ENCODE data around the gene AXDND1.
"Not testable (repeated sequence)": the region's sequence is repeated elsewhere in the genome, so short reads cannot be mapped to it uniquely, and the experiment has no call there.

Gene AXDND1

GRCh38 chr1:179366093-179366800, 476 bp downstream of the AXDND1 start:
- no peak for DNase-seq (ENCODE audit: low read depth)

- DNase-seq (ENCODE audit: low read depth) = peak; percentile 46
Measured at GRCh38 chr1:179369751-179370341, 4.1 kb downstream of the AXDND1 start.

DNA sequence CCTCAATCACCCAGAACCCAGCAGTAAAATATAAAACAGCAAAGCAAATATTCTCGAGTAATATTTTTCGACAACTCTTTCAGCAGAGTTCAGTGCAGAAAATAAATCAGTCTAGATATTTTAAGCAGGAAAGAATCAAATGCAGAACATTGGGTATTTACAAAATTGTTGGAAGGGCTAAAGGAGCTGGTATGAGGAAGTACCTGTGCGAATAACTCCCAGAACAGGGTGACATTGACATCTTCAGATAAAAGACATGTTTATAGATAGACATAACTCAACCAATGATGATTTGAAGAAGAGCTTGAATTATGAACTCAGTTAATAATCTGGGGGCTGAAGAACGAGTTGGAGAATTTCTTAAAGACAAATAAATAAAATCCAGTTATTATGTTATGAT, 6.4 kb downstream of the AXDND1 start:
- no peak for DNase-seq (ENCODE audit: low read depth)

GRCh38 chr1:179376223-179376622, 10.5 kb downstream of the AXDND1 start:
- no peak for DNase-seq (ENCODE audit: low read depth)

DNA sequence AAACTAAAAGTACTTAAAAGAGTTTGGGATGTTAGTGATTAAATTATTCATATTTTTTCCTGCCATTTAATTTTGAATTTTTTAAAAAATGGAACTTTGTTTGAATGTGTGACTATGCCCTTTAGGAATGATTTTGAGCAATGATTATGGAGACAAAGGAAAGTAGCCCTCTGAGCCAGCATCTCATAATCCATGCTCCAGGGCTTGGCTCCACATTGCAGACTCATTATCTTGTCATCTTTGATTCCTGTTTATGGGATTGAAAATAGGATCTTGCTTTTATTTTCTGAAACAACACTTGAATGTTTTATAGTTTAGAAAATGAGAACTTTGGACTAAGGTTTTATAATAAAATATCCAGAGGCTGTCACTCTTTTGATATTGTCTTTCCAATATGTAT, 14.5 kb downstream of the AXDND1 start:
- DNase-seq (ENCODE audit: low read depth) = no peak

DNA sequence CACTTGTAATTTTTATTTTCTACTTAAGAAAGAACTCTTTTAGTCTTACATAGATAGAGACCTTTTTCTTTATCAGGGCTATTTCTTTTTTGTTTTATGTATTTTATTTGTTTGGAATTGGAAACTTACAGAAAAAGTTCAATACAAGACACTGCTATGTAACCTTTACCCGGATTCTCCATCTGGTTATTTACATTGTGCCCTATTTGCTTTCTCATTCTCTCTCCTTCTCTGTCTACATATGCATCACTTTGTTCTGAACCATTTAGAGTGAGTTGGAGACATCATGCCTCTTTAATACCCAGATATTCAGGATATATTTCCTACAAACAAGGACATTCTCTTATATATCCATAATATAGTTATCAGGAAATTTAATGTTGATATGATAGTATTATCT, 18.3 kb downstream of the AXDND1 start:
- DNase-seq (ENCODE audit: low read depth) = no peak

DNA sequence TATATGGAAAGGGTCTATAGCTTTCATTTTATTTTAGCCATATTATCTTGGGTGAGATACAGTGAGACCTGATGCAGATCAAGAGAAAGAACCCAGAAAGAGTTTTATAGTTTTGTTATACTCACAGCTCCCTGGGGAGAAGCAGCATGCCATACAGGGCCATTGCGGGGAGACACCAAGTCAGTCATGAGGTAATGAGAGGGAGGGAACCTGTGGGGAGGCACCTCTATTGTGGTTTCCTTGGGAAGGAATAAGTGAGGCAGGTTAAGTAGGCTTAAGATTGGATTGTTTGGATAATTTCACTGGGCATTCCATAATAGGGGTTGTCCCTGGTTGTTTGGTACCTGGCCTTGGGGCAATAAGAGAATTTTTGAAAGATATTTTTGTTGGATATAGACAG, 19.7 kb downstream of the AXDND1 start:
- no peak for DNase-seq (ENCODE audit: low read depth)

- no peak for DNase-seq (ENCODE audit: low read depth)
Measured at GRCh38 chr1:179393721-179394120, 27.9 kb downstream of the AXDND1 start.

- DNase-seq (ENCODE audit: low read depth) = not testable (repeated sequence)
Measured at GRCh38 chr1:179399399-179399798, 33.6 kb downstream of the AXDND1 start.

- DNase-seq (ENCODE audit: low read depth) = not testable (repeated sequence)
Measured at GRCh38 chr1:179417760-179418159, 52.0 kb downstream of the AXDND1 start.

DNA sequence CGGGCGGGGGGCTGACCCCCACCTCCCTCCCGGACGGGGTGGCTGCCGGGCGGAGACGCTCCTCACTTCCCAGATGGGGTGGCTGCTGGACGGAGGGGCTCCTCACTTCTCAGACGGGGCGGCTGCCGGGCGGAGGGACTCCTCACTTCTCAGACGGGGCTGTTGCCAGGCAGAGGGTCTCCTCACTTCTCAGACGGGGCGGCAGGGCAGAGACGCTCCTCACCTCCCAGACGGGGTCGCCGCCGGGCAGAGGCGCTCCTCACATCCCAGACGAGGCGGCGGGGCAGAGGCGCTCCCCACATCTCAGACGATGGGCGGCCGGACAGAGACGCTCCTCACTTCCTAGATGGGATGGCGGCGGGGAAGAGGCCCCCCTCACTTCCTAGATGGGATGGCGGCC, 52.9 kb downstream of the AXDND1 start:
- not testable (repeated sequence) for DNase-seq (ENCODE audit: low read depth)

DNA sequence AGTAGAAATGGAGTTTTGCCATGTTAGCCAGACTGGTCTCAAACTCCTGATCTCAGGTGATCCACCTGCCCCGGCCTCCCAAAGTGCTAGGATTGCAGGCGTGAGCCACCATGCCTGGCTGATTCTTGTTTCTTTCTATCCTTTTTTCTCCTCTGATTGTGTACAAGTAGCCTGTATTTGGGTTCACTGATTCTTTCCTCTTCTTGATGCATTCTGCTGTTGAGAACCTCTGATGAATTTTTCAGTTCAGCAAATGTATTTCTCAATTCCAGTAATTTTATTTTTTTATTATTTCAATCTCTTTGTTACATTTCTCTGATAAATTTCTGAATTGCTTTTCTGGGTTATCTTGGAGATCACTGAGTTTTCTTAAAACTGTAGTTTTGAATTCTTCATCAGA, 58.8 kb downstream of the AXDND1 start:
- no peak for DNase-seq (ENCODE audit: low read depth)

DNA sequence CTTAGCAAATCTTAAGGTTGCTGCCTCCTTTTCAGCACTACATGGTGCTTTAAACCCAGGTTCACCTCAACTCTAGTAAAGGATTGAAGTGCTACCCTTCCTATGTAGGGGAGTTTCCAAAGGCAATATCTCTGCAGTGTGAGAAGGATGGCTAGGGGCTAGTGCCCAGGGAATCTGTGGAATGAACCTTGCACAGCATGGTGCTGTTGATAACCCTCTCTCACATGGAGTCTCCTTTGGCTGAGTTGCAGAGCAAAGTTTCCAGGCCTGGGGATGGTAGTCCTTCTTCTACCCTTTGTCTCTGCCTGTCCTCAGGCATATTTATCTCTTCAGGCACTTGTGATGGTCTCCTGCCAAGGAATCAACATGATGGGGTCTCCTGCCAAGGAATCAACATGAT, 59.4 kb downstream of the AXDND1 start:
- DNase-seq (ENCODE audit: low read depth) = no peak

- DNase-seq (ENCODE audit: low read depth) = no peak
Measured at GRCh38 chr1:179437171-179437570, 71.4 kb downstream of the AXDND1 start.

DNA sequence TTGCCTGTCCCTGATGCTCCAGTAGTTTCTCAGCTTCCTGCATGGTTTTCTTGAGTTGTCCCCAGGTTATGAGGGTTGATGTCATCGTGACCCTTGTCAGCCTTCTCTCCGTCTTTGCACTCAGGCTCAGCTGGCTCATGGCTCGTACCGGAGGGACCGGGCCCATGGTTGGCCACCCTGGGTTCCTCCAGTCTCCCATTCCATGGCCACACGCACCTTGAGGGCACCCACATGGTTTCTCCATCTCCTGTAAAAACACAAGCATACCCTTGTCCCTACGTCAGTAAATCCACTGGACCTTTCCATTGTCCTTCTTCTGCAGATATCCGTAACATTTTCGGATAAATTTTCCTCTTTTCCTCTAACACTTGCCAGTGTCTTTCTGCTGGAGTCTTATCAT, 73.9 kb downstream of the AXDND1 start:
- DNase-seq (ENCODE audit: low read depth) = not testable (repeated sequence)

DNA sequence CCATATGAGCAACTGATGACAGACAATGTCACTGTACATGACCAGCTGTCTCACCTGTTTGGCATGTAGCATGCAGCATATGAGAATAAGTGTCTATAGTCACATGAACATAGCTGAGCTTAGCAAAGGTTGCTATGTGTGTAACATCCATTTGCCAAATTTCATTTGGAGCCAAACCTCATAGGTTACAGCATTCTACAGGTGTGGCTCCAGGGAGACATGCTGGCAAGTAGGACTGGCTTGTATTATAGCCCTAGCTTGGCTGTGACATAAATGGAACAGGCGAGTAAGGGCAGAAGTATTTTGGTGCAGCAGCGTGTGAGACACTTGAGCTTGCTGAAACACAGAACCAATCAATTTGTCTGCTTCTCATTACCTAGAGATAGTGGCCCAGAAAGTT, 74.5 kb downstream of the AXDND1 start:
- DNase-seq (ENCODE audit: low read depth) = not testable (repeated sequence)

GRCh38 chr1:179440971-179441370, 75.2 kb downstream of the AXDND1 start:
- DNase-seq (ENCODE audit: low read depth) = no peak

- no peak for DNase-seq (ENCODE audit: low read depth)
Measured at GRCh38 chr1:179441501-179441900, 75.7 kb downstream of the AXDND1 start.

- not testable (repeated sequence) for DNase-seq (ENCODE audit: low read depth)
Measured at GRCh38 chr1:179442846-179443245, 77.1 kb downstream of the AXDND1 start.

DNA sequence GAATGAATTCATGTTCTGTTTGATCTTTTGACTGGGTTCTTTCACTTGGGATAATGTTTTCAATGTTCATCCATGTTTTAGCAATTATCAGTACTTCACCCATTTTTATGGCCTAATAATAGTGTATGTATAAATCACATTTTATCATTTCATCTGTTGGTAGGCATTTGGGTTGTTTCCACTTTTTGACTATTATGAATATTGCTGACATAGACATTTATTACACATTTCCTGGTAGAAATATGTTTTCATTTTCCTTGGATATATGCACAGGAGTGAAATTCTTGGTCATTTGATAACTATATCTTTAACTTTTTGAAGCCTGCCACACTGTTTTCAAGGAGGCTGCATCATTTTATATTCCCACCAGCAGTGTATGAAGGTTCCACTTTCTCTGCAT, 79.8 kb downstream of the AXDND1 start:
- DNase-seq (ENCODE audit: low read depth) = no peak

DNA sequence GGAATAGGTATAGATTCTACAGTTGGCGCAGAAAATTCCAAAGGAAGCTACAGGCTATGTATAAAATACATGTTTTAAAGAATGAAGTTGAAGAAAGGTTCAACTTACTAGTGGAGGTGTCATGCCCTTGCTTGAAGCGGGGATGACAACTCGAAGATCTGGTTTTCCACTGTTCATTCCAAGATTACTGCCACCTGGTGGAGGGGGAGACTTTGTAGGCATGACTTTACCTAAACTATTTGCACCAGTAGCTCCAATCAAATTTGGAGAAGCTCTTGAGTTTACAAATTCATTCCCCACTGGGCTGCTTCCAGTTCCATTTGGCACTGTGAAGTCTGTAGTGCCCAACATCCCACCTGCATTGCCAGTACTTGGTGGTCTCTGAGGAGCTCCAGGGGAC, 81.7 kb downstream of the AXDND1 start:
- DNase-seq (ENCODE audit: low read depth) = no peak

DNA sequence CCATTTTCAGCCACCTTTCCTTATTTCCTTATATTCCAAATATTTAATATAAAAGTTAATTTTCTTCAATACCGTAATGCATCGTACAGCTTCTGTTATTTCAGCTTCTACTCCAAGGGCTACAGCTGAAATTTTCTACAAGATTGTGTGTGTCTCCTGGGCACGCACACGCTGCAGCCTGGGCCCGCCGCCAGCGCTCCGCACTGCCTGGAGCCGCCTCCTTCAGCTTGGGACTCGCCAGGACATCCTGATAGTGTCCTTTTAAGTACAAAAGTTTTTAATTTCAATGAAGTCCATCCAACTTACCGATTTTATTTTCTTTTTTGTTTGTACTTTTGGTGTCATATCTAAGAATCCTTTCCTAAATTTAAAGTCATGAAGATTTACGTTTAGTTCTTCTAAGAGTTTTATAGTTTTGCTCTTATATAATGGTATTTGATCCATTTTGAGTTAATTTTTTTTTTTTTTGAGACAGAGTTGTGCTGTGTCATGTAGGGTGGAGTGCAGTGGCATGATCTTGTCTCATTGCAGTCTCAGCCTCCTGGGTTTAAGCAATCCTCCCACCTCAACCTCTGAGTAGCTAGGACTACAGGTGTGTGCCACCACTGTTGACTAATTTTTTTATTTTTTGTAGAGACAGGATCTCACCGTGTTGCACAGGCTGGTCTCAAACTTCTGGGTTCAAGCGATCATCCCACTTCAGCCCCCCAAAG, 82.8 kb downstream of the AXDND1 start:
- DNase-seq (ENCODE audit: low read depth) = no peak

DNA sequence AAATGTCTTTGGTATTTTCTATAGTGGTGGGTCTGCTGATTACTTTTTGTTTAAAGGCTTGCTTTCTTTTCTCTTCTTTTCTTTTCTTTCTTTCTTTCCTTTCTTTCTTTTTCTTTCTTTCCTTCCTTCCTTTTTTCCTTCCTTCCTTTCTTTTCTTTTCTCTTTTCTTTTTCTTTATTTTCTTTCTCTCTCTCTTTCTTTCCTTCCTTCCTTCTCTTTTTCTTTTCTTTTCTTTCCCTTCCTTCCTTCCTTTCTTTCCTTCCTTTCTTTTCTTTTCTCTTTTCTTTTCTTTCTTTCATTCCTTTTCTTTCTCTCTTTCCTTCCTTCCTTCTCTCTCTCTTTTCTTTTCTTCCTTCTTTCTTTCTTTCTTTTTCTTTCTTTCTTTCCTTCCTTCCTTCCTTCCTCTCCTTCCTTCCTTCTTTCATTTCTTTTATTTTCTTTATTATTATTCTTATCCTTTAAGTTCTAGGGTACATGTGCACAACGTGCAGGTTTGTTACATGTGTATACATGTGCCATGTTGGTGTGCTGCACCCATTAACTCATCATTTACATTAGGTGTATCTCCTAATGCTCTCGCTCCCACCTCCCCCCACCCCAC, 93.9 kb downstream of the AXDND1 start:
- DNase-seq (ENCODE audit: low read depth) = not testable (repeated sequence)

Data from CMK (cell line).